GM12878 (cell line): ENCODE data around the gene SPAG17.

Experiments used
- EP300 ChIP-seq, 2 experiments: fragments of 150-350 bp in 1 of 2; IDR thresholded peaks; 2 replicates each; pipeline ENCODE4 v1.6.1; 2011 to 2012; ENCODE audit warnings: low read depth in 2 of 2, low read length in 2 of 2, borderline replicate concordance in 1 of 2, improper control_type of control experiment in 1 of 2, inconsistent platforms in 1 of 2; ENCODE audit not compliant: control insufficient read depth in 1 of 2
- POLR2A ChIP-seq: IDR thresholded peaks from 2 replicates; pipeline ENCODE4 v1.6.1; 2011; ENCODE audit warnings: low read depth, mild to moderate bottlenecking, low read length

DNA sequence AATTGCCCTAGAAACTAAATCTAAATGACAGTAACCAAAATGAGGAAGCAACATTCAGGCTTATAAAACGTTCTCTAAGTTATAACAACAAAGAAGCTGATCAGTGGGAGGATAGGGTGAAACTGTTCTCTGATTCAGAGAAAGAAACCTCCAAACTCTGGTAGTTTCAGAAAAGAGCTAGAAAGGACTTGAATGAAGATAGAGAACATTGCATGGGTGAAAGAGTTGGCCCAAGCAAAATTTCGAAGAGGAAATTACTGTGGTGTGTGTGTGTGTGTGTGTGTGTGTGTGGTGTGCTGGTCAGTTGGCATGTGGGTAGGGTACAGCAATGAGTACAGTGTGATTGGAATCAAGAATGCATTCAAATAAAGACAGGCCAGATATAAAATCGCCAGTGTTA lies 16.5 kb upstream of the SPAG17 start:
- no peak for TF ChIP-seq POLR2A
- TF ChIP-seq EP300 (IDR thresholded peaks at IDR 0.05; ENCODE audit: borderline replicate concordance in 1 of 2, control insufficient read depth in 1 of 2, low read depth in 2 of 2, low read length in 2 of 2), result no peak
